BJ (cell line): Measurements from ENCODE around the gene SLC13A3. TPM values are rescaled to one million over a fixed set of nuclear protein-coding genes. Genes with fewer than 3 reads are reported as not detected.

ENCODE experiments used
- CTCF ChIA-PET: fragments of 350-600 bp; formaldehyde crosslinking; extraction: SDS; loops from one replicate; lab custom pipeline; 2021; ENCODE audit warnings: antibody characterized with exemption, inconsistent platforms; lab: Yijun Ruan, JAX
- POLR2A ChIA-PET: fragments of 300-600 bp; sonication (Branson Sonifier 250); formaldehyde crosslinking; extraction: SDS; loops from one replicate; lab custom pipeline; 2021; ENCODE audit warnings: antibody characterized with exemption; lab: Charles Lee
- DNase-seq: peaks from one replicate; pipeline ENCODE4 v3.0.0-alpha.2; 2011; ENCODE audit warnings: low read depth
- H3K27me3 ChIP-seq: 2 replicates; pipeline ENCODE4 v1.6.0; 2011; ENCODE audit warnings: low read length; ENCODE audit not compliant: control insufficient read depth, insufficient read depth
- H3K36me3 ChIP-seq: 2 replicates; pipeline ENCODE4 v1.5.1; 2011; ENCODE audit warnings: low read length; ENCODE audit not compliant: control insufficient read depth, insufficient read depth
- H3K4me3 ChIP-seq: 2 replicates; pipeline ENCODE4 v1.5.1; 2011; ENCODE audit warnings: low read depth, mild to moderate bottlenecking, control low read depth, low read length
- CTCF ChIP-seq: IDR thresholded peaks from 2 replicates; pipeline ENCODE4 v1.5.1; 2011; ENCODE audit warnings: low read depth, mild to moderate bottlenecking, control low read depth, inconsistent platforms, low read length, moderate library complexity; ENCODE audit not compliant: insufficient read depth
- polyA minus RNA-seq: library from RNA; depleted of rRNA, polyadenylated mRNA; stranded (reverse); fragments of >200 nt; gene quantifications from 2 replicates; pipeline ENCODE4 v1.2.3, GENCODE V29; 2011; rRNA and poly(A)+ RNA removed
- polyA plus RNA-seq: library from polyadenylated mRNA; depleted of rRNA; stranded (reverse); fragments of >200 nt; gene quantifications from 2 replicates; pipeline ENCODE4 v1.2.3, GENCODE V29; 2011; rRNA removed

Gene SLC13A3
- 3.5 and 3.7 TPM in 2 replicates for polyA plus RNA-seq
- polyA minus RNA-seq, result 4.6 and 7.9 TPM in 2 replicates

GRCh38 chr20:46651091-46651962, at the start of gene SLC13A3:
TSS of gene SLC13A3 (minus strand) at chr20:46651459. CDS start at chr20:46651421, 38 bp downstream.
- DNase-seq, result no peak
- ChIA-PET CTCF (interaction anchor here (0.9 to 1.4 kb wide), 3 partner anchors 11 to 29 kb away, joined by 3 to 4 read pairs (median 3); no protein-coding TSS in a partner anchor), POLR2A (no interaction called here)
- no peak for TF ChIP-seq CTCF
- Histone ChIP-seq H3K36me3 (no peaks in the 10 kb centered on the region), H3K4me3 (no peak within 1 kb of the TSS; the same call in 1 of the 2 replicates), H3K27me3 (peaks cover 3% of the 10 kb centered on the region; the same call in 1 of the 2 replicates)

GRCh38 chr20:46701057-46701456, 49.8 kb upstream of the SLC13A3 start:
- Histone ChIP-seq H3K27me3 (no peaks in the 10 kb centered on the region), H3K36me3 (no peaks in the 10 kb centered on the region), H3K4me3 (no peak overlapping the region)
- TF ChIP-seq CTCF, result no peak
- ChIA-PET CTCF (interaction anchor here (1.8 kb wide), 1 partner anchor 178 kb away, joined by 5 read pairs; no protein-coding TSS in a partner anchor), POLR2A (no interaction called here)
- no peak for DNase-seq

- no peaks in the 10 kb centered on the region for H3K36me3 ChIP-seq
- DNase-seq, result no peak
- H3K4me3 ChIP-seq, result no peak overlapping the region
- H3K27me3 ChIP-seq, result no peaks in the 10 kb centered on the region
- no peak for TF ChIP-seq CTCF
- ChIA-PET CTCF (interaction anchor here (0.7 to 1.9 kb wide), 3 partner anchors 11 to 262 kb away, joined by 3 to 5 read pairs (median 5); no protein-coding TSS in a partner anchor), POLR2A (no interaction called here)
Measured at GRCh38 chr20:46700481-46700880, 49.2 kb upstream of the SLC13A3 start.

- CTCF ChIA-PET, result interaction anchor here (0.5 to 1.9 kb wide), 5 partner anchors 10 to 354 kb away, joined by 3 to 7 read pairs (median 5); no protein-coding TSS in a partner anchor
- H3K36me3 ChIP-seq, result no peaks in the 10 kb centered on the region
- H3K4me3 ChIP-seq, result no peak overlapping the region
- POLR2A ChIA-PET, result no interaction called here
- peak; percentile 83 for TF ChIP-seq CTCF
- no peaks in the 10 kb centered on the region for H3K27me3 ChIP-seq
- no peak for DNase-seq
Measured at GRCh38 chr20:46699651-46700359, 48.5 kb upstream of the SLC13A3 start.
